HepG2 (cell line): ENCODE measurements around the gene CAMKMT.

ENCODE experiments used
- CHCHD3 ChIP-seq: sonication (generic); formaldehyde crosslinking; IDR thresholded peaks from 2 replicates; pipeline ENCODE4 v1.8.0; 2022; ENCODE audit warnings: mild to moderate bottlenecking, missing genetic modification reagents, moderate library complexity
- CTCF ChIP-seq: sonication (generic); formaldehyde crosslinking; IDR thresholded peaks from 2 replicates; pipeline ENCODE4 v1.5.0; 2020; ENCODE audit warnings: mild to moderate bottlenecking, missing genetic modification reagents, moderate library complexity
- POLR2A ChIP-seq, 2 experiments: IDR thresholded peaks; 2 replicates each; pipeline ENCODE4 v1.6.1; 2011; ENCODE audit warnings: low read depth in 2 of 2, low read length in 2 of 2, mild to moderate bottlenecking in 1 of 2, moderate library complexity in 1 of 2; ENCODE audit not compliant: insufficient read depth in 1 of 2
- POLR2AphosphoS5 ChIP-seq: IDR thresholded peaks from 2 replicates; pipeline ENCODE4 v1.6.1; 2012; ENCODE audit warnings: low read depth, low read length
- SIN3A ChIP-seq: IDR thresholded peaks from 2 replicates; pipeline ENCODE4 v1.6.1; 2011; ENCODE audit warnings: low read depth, mild to moderate bottlenecking, control low read depth, low read length, borderline replicate concordance
- SP2 ChIP-seq: sonication (generic); formaldehyde crosslinking; IDR thresholded peaks from 2 replicates; pipeline ENCODE4 v1.5.1; 2020; ENCODE audit warnings: mild to moderate bottlenecking, missing genetic modification reagents
- ZFX ChIP-seq: sonication (generic); formaldehyde crosslinking; IDR thresholded peaks from 2 replicates; pipeline ENCODE4 v1.4.0; 2020; ENCODE audit warnings: mild to moderate bottlenecking, low read depth, missing genetic modification reagents, moderate library complexity
- ZNF704 ChIP-seq: sonication (generic); formaldehyde crosslinking; IDR thresholded peaks from 2 replicates; pipeline ENCODE4 v1.8.1; 2023; ENCODE audit warnings: mild to moderate bottlenecking, inconsistent platforms, moderate library complexity, missing genetic modification reagents, borderline replicate concordance

DNA sequence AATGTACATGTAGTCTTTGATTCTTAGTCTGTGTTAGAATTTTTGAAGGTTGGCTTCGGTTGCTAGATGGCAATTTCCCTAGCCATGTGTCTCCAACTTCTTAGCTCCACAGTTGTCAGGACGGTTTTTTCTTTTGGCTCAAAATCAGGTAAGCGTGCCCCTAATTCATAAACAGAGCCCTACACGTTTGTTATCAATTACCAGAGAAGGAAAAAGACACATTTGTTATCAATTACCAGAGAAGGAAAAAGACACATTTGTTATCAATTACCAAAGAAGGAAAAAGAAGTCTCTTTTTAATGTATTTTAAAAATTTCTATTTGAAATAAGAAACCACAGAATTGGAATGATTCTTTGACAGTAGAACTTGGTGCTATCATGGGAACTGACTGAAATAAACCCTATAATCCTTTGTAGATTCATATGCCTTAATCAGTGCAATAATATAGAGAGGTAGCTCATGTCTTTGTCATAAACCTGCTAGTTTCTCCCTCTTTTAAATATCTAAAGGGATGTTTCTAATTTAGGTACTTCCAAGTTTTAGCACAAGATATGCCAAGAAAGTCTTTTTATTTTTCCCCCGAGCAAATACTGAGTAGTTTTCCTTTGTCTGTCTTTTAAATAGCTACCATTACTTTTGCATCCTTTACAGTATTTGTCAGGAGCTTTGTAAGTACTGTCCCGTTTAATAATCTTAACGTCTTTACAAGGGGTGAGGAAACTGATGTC, 35.9 kb downstream of the CAMKMT start:
- no peak for TF ChIP-seq SP2 (CRISPR knock-in tag)
- no peak for TF ChIP-seq SIN3A
- no peak for TF ChIP-seq CHCHD3 (CRISPR knock-in tag)
- TF ChIP-seq POLR2AphosphoS5 = no peak
- TF ChIP-seq CTCF = no peak
- TF ChIP-seq POLR2A (IDR thresholded peaks at IDR 0.05; ENCODE audit: insufficient read depth in 1 of 2, low read depth in 2 of 2, low read length in 2 of 2) = no peak
- no peak for TF ChIP-seq ZNF704
- TF ChIP-seq ZFX (CRISPR knock-in tag) = no peak
